Epidermal melanocyte (primary cell): ENCODE results near the gene CTNS.

Source experiments
- DNase-seq: peaks from one replicate; pipeline ENCODE4 v3.0.0; 2011; ENCODE audit warnings: low spot score; ENCODE audit not compliant: insufficient read length

Gene CTNS

GRCh38 chr17:3622977-3623594, 13.5 kb upstream of the CTNS start:
- DNase-seq, result no peak

GRCh38 chr17:3626831-3627768, 9.5 kb upstream of the CTNS start:
- no peak for DNase-seq

- no peak for DNase-seq
Observed at GRCh38 chr17:3627769-3628167, 8.8 kb upstream of the CTNS start.

GRCh38 chr17:3630781-3631180, 5.8 kb upstream of the CTNS start:
- DNase-seq, result no peak

- DNase-seq, result no peak
Observed at GRCh38 chr17:3632287-3632686, 4.3 kb upstream of the CTNS start.

GRCh38 chr17:3635474-3636153, 946 bp upstream of the CTNS start:
- DNase-seq, result no peak

- DNase-seq, result no peak
Observed at GRCh38 chr17:3636908-3637373, 381 bp downstream of the CTNS start.

- no peak for DNase-seq
Observed at GRCh38 chr17:3639981-3640596, 3.5 kb downstream of the CTNS start.

GRCh38 chr17:3641014-3641413, 4.5 kb downstream of the CTNS start:
- DNase-seq, result no peak

- DNase-seq, result no peak
Observed at GRCh38 chr17:3641717-3642486, 5.3 kb downstream of the CTNS start.

- no peak for DNase-seq
Observed at GRCh38 chr17:3643889-3644349, 7.4 kb downstream of the CTNS start.

GRCh38 chr17:3645310-3645709, 8.8 kb downstream of the CTNS start:
- DNase-seq, result no peak

GRCh38 chr17:3647251-3647650, 10.7 kb downstream of the CTNS start:
- DNase-seq, result no peak

- peak; percentile 51 for DNase-seq
Observed at GRCh38 chr17:3647769-3648555, 11.4 kb downstream of the CTNS start.

- no peak for DNase-seq
Observed at GRCh38 chr17:3655766-3656165, 19.2 kb downstream of the CTNS start.

- no peak for DNase-seq
Observed at GRCh38 chr17:3656353-3656752, 19.8 kb downstream of the CTNS start.

GRCh38 chr17:3656755-3657587, 20.4 kb downstream of the CTNS start:
- no peak for DNase-seq

GRCh38 chr17:3657588-3657869, 21.0 kb downstream of the CTNS start:
- DNase-seq, result no peak
